SK-N-SH treated with all-trans-retinoic acid at 6 μM for 48 hours (cell line): ENCODE data around the gene SSU72.

Source experiments
- ARNTL ChIP-seq: fragments of 450-650 bp; formaldehyde crosslinking; IDR thresholded peaks from 2 replicates; pipeline ENCODE4 v1.5.0; 2020; ENCODE audit warnings: low read depth, mild to moderate bottlenecking, moderate library complexity, borderline replicate concordance
- CSRNP3 ChIP-seq: fragments of 250-450 bp; sonication (Bioruptor Pico); IDR thresholded peaks from 2 replicates; pipeline ENCODE4 v1.5.1; 2021; ENCODE audit warnings: mild to moderate bottlenecking, moderate library complexity
- SNAI2 ChIP-seq: fragments of 250-450 bp; sonication (Bioruptor Pico); IDR thresholded peaks from 2 replicates; pipeline ENCODE4 v1.5.0; 2020; ENCODE audit warnings: mild to moderate bottlenecking, moderate library complexity
- ZFP3 ChIP-seq: fragments of 250-450 bp; sonication (Bioruptor Pico); IDR thresholded peaks from 2 replicates; pipeline ENCODE4 v1.5.0; 2020; ENCODE audit warnings: mild to moderate bottlenecking, moderate library complexity
- ZFP30 ChIP-seq: fragments of 450-650 bp; formaldehyde crosslinking; IDR thresholded peaks from 2 replicates; pipeline ENCODE4 v1.5.0; 2022; ENCODE audit warnings: mild to moderate bottlenecking, moderate library complexity
- ZNF565 ChIP-seq: fragments of 450-650 bp; formaldehyde crosslinking; conservative IDR thresholded peaks from 2 replicates; pipeline ENCODE4 v1.5.0; 2020; ENCODE audit warnings: low read depth, mild to moderate bottlenecking, moderate library complexity

- TF ChIP-seq ZNF565 (CRISPR knock-in tag) (no peak), ZFP3 (CRISPR knock-in tag) (no peak), CSRNP3 (no peak), ZFP30 (CRISPR knock-in tag) (no peak), ARNTL (CRISPR knock-in tag) (no peak), SNAI2 (CRISPR knock-in tag) (no peak)
Measured at GRCh38 chr1:1554550-1554925, 20.1 kb downstream of the SSU72 start.
